NCI-H2171 (cell line): ENCODE data around the gene SPATA6L.

ENCODE experiments used
- DNase-seq: peaks from one replicate; lab custom pipeline; 2025; lab: John Stamatoyannopoulos, UW

SPATA6L gene

DNA sequence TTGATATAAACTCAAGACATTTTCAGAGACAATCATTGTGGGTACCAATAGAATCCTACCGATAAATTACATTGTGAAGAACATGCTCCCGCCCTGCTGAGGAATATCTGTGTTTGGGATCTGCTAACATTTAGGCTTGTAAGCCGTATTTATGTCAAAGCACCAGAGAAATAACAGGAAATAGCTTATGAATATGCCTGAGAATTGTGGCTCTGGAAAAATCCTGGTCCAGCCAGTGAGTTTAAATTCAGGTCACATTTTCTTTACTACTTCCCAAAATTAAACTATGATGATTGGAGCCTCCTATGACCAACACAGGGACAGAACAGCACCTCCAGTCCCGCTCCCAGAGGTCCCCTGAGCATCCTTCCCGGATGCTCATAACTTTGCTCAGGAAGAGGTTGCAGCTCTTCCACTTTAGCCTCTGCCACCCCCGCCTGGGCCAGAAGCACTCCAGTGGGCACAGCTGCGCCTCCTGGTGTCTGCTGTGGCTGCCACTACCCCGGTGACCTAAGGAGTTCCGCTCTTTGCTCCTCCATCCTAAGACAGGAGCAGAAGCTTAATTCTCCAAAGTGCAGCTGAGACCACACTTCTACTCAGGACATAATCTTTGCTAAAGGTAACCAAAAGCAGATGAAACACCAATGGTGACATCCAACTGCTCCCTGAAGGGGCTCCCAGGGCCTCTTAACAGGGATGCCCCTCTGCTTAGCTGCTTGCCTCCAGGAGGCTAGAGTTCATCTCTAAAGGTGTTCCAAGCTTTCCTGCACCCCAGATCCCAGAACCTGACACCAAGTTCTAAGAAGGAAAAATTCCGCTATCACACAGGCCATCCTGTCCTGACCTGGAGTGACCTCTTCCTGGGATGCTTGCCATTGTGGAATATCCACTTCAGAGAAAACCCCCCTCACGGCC, 117.2 kb downstream of the SPATA6L start:
- no peak for DNase-seq
